ENCODE results near the gene POLR1A.

POLR1A gene

DNA sequence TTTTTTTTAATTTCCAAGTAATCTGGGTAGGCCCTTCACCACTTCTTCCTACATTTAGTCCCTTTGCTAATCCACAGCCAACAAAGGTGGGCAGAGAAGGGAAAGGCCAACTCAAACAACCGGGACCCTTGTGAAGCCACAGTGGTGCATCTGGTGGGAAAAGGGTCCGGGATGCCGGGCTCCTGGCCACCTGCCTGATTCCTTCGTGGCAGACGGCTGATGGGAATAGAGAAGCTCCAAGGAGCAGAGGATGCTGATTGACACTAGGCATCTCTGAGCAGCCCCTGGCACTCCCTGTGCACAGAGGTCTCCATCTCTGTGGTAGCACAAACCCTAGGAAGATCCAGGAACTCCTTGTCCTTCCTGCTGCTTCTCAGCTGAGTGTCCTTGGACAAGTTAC, 37.0 kb downstream of the POLR1A start (continued):
- TF ChIP-seq, protein P1, sequence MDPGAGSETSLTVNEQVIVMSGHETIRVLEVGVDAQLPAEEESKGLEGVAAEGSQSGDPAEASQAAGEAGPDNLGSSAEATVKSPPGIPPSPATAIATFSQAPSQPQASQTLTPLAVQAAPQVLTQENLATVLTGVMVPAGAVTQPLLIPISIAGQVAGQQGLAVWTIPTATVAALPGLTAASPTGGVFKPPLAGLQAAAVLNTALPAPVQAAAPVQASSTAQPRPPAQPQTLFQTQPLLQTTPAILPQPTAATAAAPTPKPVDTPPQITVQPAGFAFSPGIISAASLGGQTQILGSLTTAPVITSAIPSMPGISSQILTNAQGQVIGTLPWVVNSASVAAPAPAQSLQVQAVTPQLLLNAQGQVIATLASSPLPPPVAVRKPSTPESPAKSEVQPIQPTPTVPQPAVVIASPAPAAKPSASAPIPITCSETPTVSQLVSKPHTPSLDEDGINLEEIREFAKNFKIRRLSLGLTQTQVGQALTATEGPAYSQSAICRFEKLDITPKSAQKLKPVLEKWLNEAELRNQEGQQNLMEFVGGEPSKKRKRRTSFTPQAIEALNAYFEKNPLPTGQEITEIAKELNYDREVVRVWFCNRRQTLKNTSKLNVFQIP (CRISPR knock-in tag; IDR thresholded peaks at IDR 0.05; ENCODE audit: borderline replicate concordance, low read depth): no peak
- TF ChIP-seq ISL1 (CRISPR knock-in tag; IDR thresholded peaks at IDR 0.05) (no peak), ESRRG (CRISPR knock-in tag; IDR thresholded peaks at IDR 0.05) (no peak), ZFP30 (CRISPR knock-in tag; IDR thresholded peaks at IDR 0.05) (no peak), OSR1 (CRISPR knock-in tag; IDR thresholded peaks at IDR 0.05) (no peak), ZNF8 (CRISPR knock-in tag; IDR thresholded peaks at IDR 0.05) (no peak), ZNF565 (CRISPR knock-in tag; conservative IDR thresholded peaks at IDR 0.05; ENCODE audit: low read depth) (no peak), TOX (CRISPR knock-in tag; IDR thresholded peaks at IDR 0.05; ENCODE audit: borderline replicate concordance) (no peak)

DNA sequence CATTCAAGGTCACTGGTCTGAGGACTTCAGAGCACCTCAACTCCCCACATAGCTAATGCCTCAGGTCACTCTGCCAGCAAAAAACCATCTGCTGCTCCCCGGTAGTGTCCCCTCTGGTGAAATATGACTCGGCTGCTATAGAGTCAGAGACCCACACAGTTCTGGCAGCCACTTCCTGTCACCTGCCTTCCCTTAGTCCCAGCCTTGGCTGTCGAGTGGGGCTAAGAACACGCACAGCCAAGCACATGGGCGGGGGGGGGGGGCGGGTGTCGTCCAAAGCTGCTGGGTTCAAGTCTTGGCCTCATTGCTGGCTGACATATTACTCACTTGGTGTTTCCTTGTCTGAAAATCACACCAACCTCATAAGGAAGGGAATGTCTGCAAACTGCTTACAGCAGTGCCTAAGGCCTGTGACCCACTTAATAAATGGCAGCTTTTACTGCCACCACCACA, 37.5 kb downstream of the POLR1A start:
- ATAC-seq: no peak
- no peak for TF ChIP-seq ESRRG (CRISPR knock-in tag; IDR thresholded peaks at IDR 0.05)
- no peak for TF ChIP-seq ZNF565 (CRISPR knock-in tag; conservative IDR thresholded peaks at IDR 0.05; ENCODE audit: low read depth)
- TF ChIP-seq, protein P2, sequence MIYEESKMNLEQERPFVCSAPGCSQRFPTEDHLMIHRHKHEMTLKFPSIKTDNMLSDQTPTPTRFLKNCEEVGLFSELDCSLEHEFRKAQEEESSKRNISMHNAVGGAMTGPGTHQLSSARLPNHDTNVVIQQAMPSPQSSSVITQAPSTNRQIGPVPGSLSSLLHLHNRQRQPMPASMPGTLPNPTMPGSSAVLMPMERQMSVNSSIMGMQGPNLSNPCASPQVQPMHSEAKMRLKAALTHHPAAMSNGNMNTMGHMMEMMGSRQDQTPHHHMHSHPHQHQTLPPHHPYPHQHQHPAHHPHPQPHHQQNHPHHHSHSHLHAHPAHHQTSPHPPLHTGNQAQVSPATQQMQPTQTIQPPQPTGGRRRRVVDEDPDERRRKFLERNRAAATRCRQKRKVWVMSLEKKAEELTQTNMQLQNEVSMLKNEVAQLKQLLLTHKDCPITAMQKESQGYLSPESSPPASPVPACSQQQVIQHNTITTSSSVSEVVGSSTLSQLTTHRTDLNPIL (CRISPR knock-in tag; IDR thresholded peaks at IDR 0.05; ENCODE audit: low read depth): no peak
- no peak for TF ChIP-seq OSR1 (CRISPR knock-in tag; IDR thresholded peaks at IDR 0.05)
- TF ChIP-seq PPARA (CRISPR knock-in tag; IDR thresholded peaks at IDR 0.05; ENCODE audit: borderline replicate concordance): no peak
- no peak for TF ChIP-seq RARB (CRISPR knock-in tag; IDR thresholded peaks at IDR 0.05)
- no peak for TF ChIP-seq ZFP3 (CRISPR knock-in tag; IDR thresholded peaks at IDR 0.05)
- TF ChIP-seq, protein P3, sequence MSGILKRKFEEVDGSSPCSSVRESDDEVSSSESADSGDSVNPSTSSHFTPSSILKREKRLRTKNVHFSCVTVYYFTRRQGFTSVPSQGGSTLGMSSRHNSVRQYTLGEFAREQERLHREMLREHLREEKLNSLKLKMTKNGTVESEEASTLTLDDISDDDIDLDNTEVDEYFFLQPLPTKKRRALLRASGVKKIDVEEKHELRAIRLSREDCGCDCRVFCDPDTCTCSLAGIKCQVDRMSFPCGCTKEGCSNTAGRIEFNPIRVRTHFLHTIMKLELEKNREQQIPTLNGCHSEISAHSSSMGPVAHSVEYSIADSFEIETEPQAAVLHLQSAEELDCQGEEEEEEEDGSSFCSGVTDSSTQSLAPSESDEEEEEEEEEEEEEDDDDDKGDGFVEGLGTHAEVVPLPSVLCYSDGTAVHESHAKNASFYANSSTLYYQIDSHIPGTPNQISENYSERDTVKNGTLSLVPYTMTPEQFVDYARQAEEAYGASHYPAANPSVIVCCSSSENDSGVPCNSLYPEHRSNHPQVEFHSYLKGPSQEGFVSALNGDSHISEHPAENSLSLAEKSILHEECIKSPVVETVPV (CRISPR knock-in tag; IDR thresholded peaks at IDR 0.05): no peak
- no peak for TF ChIP-seq GLIS3 (CRISPR knock-in tag; IDR thresholded peaks at IDR 0.05)
- TF ChIP-seq TOX (CRISPR knock-in tag; IDR thresholded peaks at IDR 0.05; ENCODE audit: borderline replicate concordance): no peak
- TF ChIP-seq ARNTL (CRISPR knock-in tag; IDR thresholded peaks at IDR 0.05; ENCODE audit: borderline replicate concordance, low read depth): no peak
- TF ChIP-seq, protein P4, sequence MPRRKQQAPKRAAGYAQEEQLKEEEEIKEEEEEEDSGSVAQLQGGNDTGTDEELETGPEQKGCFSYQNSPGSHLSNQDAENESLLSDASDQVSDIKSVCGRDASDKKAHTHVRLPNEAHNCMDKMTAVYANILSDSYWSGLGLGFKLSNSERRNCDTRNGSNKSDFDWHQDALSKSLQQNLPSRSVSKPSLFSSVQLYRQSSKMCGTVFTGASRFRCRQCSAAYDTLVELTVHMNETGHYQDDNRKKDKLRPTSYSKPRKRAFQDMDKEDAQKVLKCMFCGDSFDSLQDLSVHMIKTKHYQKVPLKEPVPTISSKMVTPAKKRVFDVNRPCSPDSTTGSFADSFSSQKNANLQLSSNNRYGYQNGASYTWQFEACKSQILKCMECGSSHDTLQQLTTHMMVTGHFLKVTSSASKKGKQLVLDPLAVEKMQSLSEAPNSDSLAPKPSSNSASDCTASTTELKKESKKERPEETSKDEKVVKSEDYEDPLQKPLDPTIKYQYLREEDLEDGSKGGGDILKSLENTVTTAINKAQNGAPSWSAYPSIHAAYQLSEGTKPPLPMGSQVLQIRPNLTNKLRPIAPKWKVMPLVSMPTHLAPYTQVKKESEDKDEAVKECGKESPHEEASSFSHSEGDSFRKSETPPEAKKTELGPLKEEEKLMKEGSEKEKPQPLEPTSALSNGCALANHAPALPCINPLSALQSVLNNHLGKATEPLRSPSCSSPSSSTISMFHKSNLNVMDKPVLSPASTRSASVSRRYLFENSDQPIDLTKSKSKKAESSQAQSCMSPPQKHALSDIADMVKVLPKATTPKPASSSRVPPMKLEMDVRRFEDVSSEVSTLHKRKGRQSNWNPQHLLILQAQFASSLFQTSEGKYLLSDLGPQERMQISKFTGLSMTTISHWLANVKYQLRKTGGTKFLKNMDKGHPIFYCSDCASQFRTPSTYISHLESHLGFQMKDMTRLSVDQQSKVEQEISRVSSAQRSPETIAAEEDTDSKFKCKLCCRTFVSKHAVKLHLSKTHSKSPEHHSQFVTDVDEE (CRISPR knock-in tag; IDR thresholded peaks at IDR 0.05): no peak
- no peak for TF ChIP-seq ZNF8 (CRISPR knock-in tag; IDR thresholded peaks at IDR 0.05)
- TF ChIP-seq ZNF70 (CRISPR knock-in tag; IDR thresholded peaks at IDR 0.05): no peak
- TF ChIP-seq, protein P5, sequence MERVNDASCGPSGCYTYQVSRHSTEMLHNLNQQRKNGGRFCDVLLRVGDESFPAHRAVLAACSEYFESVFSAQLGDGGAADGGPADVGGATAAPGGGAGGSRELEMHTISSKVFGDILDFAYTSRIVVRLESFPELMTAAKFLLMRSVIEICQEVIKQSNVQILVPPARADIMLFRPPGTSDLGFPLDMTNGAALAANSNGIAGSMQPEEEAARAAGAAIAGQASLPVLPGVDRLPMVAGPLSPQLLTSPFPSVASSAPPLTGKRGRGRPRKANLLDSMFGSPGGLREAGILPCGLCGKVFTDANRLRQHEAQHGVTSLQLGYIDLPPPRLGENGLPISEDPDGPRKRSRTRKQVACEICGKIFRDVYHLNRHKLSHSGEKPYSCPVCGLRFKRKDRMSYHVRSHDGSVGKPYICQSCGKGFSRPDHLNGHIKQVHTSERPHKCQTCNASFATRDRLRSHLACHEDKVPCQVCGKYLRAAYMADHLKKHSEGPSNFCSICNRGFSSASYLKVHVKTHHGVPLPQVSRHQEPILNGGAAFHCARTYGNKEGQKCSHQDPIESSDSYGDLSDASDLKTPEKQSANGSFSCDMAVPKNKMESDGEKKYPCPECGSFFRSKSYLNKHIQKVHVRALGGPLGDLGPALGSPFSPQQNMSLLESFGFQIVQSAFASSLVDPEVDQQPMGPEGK (CRISPR knock-in tag; IDR thresholded peaks at IDR 0.05; ENCODE audit: borderline replicate concordance): no peak
- TF ChIP-seq BACH2 (CRISPR knock-in tag; IDR thresholded peaks at IDR 0.05; ENCODE audit: borderline replicate concordance): no peak
- TF ChIP-seq SNAI2 (CRISPR knock-in tag; IDR thresholded peaks at IDR 0.05): no peak
- TF ChIP-seq ZC3H10 (CRISPR knock-in tag; IDR thresholded peaks at IDR 0.05): no peak
- no peak for TF ChIP-seq TCF4 (CRISPR knock-in tag; IDR thresholded peaks at IDR 0.05; ENCODE audit: borderline replicate concordance)
- TF ChIP-seq ISL1 (CRISPR knock-in tag; IDR thresholded peaks at IDR 0.05): no peak

DNA sequence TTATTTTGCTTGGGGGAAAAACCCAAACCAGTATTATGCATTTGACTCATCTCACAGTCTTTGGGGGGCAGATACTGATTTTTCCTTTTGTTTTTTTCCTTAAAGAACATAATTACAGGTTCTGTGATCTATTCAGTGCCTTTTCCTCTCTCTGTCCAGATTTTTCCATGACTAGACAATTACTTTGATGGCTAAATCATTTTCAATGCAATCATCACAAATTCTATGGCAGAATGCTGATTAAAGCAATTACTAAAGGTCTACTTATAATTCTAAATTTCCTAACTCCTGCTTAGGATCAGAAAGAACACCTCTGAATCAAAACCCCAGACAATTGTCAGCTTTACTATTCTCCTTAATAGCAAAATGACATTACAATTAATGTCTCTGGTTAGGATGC, 38.8 kb downstream of the POLR1A start:
- TF ChIP-seq OSR1 (CRISPR knock-in tag; IDR thresholded peaks at IDR 0.05) (no peak), ZNF70 (CRISPR knock-in tag; IDR thresholded peaks at IDR 0.05) (no peak)
- TF ChIP-seq, protein P4 (CRISPR knock-in tag; IDR thresholded peaks at IDR 0.05): no peak
- no peak for ATAC-seq

All from SK-N-SH treated with all-trans-retinoic acid at 6 μM for 48 hours (cell line).